WTC11 (cell line): Measurements from ENCODE around the gene LDB3. TPM values are rescaled to one million over a fixed set of nuclear protein-coding genes. Genes with fewer than 3 reads are reported as not detected.

Experiments used
- ATAC-seq: fragments of 200-7000 bp; cut with Tn5 transposase; 2 replicates; pipeline ENCODE4 v1.10.0; 2021; ENCODE audit warnings: mild to moderate bottlenecking, moderate library complexity
- CTCF ChIA-PET: fragments of 300-600 bp; sonication (Branson Sonifier 250); formaldehyde crosslinking; loops from one replicate; lab custom pipeline; 2021; ENCODE audit warnings: antibody characterized with exemption; lab: Charles Lee
- POLR2A ChIA-PET: fragments of 350-600 bp; sonication (Branson Sonifier 250); formaldehyde crosslinking; loops from one replicate; lab custom pipeline; 2021; ENCODE audit warnings: antibody characterized with exemption; lab: Charles Lee
- DNase-seq: peaks from one replicate; pipeline ENCODE4 v3.0.0; 2021; ENCODE audit warnings: low spot score
- H3K27ac Mint-ChIP-seq: 2 replicates; pipeline ENCODE4 v1.8.0; 2021; ENCODE audit warnings: mixed read lengths
- H3K27me3 Mint-ChIP-seq: 2 replicates; pipeline ENCODE4 v1.8.0; 2021; ENCODE audit warnings: low read depth, mild to moderate bottlenecking, moderate library complexity, mixed read lengths
- H3K36me3 Mint-ChIP-seq: 2 replicates; pipeline ENCODE4 v1.8.0; 2021; ENCODE audit warnings: mixed read lengths
- H3K4me1 Mint-ChIP-seq: 2 replicates; pipeline ENCODE4 v1.8.0; 2022; ENCODE audit warnings: mixed read lengths
- H3K4me3 Mint-ChIP-seq: 2 replicates; pipeline ENCODE4 v1.8.0; 2021; ENCODE audit warnings: mild to moderate bottlenecking, moderate library complexity, mixed read lengths
- H3K9me3 Mint-ChIP-seq: 2 replicates; pipeline ENCODE4 v1.8.0; 2021; ENCODE audit warnings: mixed read lengths
- CREB1 ChIP-seq: sonication (generic); formaldehyde crosslinking; IDR thresholded peaks from 2 replicates; pipeline ENCODE4 v1.8.0; 2023; ENCODE audit warnings: mild to moderate bottlenecking, missing genetic modification reagents
- CTCF ChIP-seq: fragments of 200-600 bp; IDR thresholded peaks from 2 replicates; pipeline ENCODE4 v1.8.0; 2022; ENCODE audit warnings: antibody characterized with exemption
- FOXK1 ChIP-seq: sonication (generic); formaldehyde crosslinking; IDR thresholded peaks from 2 replicates; pipeline ENCODE4 v1.8.0; 2022; ENCODE audit warnings: mild to moderate bottlenecking, moderate library complexity, missing genetic modification reagents
- FOXP1 ChIP-seq: sonication (generic); formaldehyde crosslinking; IDR thresholded peaks from 2 replicates; pipeline ENCODE4 v1.8.0; 2022; ENCODE audit warnings: missing genetic modification reagents, mild to moderate bottlenecking, moderate library complexity, borderline replicate concordance
- FOXP4 ChIP-seq: sonication (generic); formaldehyde crosslinking; IDR thresholded peaks from 2 replicates; pipeline ENCODE4 v1.8.0; 2022; ENCODE audit warnings: mild to moderate bottlenecking, missing genetic modification reagents
- GTF2I ChIP-seq: fragments of 250-450 bp; sonication (Bioruptor Pico); conservative IDR thresholded peaks from 2 replicates; pipeline ENCODE4 v1.4.0; 2021; ENCODE audit warnings: mild to moderate bottlenecking
- MXD4 ChIP-seq: fragments of 250-450 bp; sonication (Bioruptor Pico); IDR thresholded peaks from 2 replicates; pipeline ENCODE4 v1.8.0; 2021; ENCODE audit warnings: mild to moderate bottlenecking, moderate library complexity, borderline replicate concordance
- NFYB ChIP-seq: sonication (generic); formaldehyde crosslinking; conservative IDR thresholded peaks from 2 replicates; pipeline ENCODE4 v1.8.0; 2022; ENCODE audit warnings: low read depth, missing genetic modification reagents
- NR3C1 ChIP-seq: sonication (generic); formaldehyde crosslinking; conservative IDR thresholded peaks from 2 replicates; pipeline ENCODE4 v1.8.1; 2023; ENCODE audit warnings: low read depth, mild to moderate bottlenecking, missing genetic modification reagents
- RELA ChIP-seq: sonication (generic); formaldehyde crosslinking; IDR thresholded peaks from 2 replicates; pipeline ENCODE4 v1.8.1; 2022; ENCODE audit warnings: missing genetic modification reagents, mild to moderate bottlenecking, borderline replicate concordance
- TEAD1 ChIP-seq: sonication (generic); formaldehyde crosslinking; IDR thresholded peaks from 2 replicates; pipeline ENCODE4 v1.8.0; 2022; ENCODE audit warnings: mild to moderate bottlenecking, missing genetic modification reagents
- ZBTB21 ChIP-seq: sonication (generic); formaldehyde crosslinking; IDR thresholded peaks from 2 replicates; pipeline ENCODE4 v1.8.1; 2023; ENCODE audit warnings: mild to moderate bottlenecking, missing genetic modification reagents, borderline replicate concordance
- ZNF263 ChIP-seq: sonication (generic); formaldehyde crosslinking; IDR thresholded peaks from 2 replicates; pipeline ENCODE4 v1.8.1; 2022; ENCODE audit warnings: low read depth, mild to moderate bottlenecking, moderate library complexity, missing genetic modification reagents
- ZNF396 ChIP-seq: fragments of 250-450 bp; sonication (Bioruptor Pico); IDR thresholded peaks from 2 replicates; pipeline ENCODE4 v1.8.0; 2021; ENCODE audit warnings: mild to moderate bottlenecking, moderate library complexity, borderline replicate concordance
- total RNA-seq: library from RNA; stranded (reverse); gene quantifications from 3 replicates; pipeline ENCODE4 v1.2.3, GENCODE V29; 2021
- TF ChIP-seq, protein P1 (sequence below): sonication (generic); formaldehyde crosslinking; IDR thresholded peaks from 2 replicates; pipeline ENCODE4 v1.8.0; 2022; ENCODE audit warnings: mild to moderate bottlenecking, missing genetic modification reagents
- TF ChIP-seq, protein P2 (sequence below): sonication (generic); formaldehyde crosslinking; IDR thresholded peaks from 2 replicates; pipeline ENCODE4 v1.8.1; 2023; ENCODE audit warnings: mild to moderate bottlenecking, missing genetic modification reagents, moderate library complexity

The LDB3 gene
- total RNA-seq, 1 experiment from 2014 or later: 0.42 TPM

DNA sequence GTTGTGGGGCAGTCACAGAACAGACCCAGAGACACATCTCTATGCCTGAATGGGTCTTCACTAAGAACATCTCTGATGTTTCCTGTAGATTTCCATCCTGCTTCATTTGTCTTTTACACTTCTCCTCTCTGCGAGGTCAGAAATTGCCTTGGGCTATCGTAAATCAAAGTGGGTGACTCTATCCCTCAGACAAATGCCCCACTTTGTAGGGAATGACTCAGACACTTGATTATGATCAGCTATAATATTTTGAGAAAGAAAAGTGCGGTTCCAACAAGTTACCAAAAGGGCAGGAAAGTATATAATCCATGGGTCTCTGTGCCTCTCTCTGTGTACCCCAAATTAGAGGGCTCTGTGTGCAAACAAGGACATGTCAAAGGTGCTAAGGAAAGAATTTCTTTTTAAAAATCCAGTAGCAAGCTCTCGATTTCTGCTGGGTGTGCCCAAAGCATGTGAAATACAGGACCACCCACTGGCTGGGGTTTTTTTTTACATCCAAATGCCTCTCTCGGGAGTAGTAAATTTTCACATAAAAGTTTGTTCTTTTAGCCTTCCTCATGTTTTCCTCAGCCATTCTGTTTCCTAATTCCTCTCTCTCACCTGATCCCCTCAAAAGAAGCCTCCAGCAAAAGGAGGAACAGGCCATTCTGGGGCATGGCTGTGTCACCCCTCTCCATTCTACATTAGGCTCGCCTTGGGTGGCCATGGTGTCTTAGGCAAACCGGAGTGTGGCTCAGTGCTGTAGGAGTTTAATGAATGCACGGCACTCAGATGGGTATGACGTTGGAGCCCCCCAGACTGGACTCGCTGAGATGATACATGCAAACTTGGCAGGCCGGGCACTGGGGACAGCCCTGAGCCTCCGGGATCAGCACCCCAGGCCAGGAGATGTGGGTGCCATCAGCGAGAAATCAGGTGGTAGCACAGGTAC lies 20.3 kb upstream of the LDB3 start:
- Mint-ChIP-seq H3K27ac (no peak overlapping the region), H3K36me3 (no peaks in the 10 kb centered on the region), H3K27me3 (no peaks in the 10 kb centered on the region), H3K9me3 (no peaks in the 10 kb centered on the region), H3K4me3 (no peak overlapping the region), H3K4me1 (peaks cover 13% of the 10 kb centered on the region)
- CTCF ChIA-PET: no interaction called here
- POLR2A ChIA-PET: no interaction called here
- no peak for ATAC-seq
- DNase-seq: no peak
- TF ChIP-seq, protein P1, sequence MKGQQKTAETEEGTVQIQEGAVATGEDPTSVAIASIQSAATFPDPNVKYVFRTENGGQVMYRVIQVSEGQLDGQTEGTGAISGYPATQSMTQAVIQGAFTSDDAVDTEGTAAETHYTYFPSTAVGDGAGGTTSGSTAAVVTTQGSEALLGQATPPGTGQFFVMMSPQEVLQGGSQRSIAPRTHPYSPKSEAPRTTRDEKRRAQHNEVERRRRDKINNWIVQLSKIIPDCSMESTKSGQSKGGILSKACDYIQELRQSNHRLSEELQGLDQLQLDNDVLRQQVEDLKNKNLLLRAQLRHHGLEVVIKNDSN: no peak
- TF ChIP-seq MXD4 (CRISPR knock-in tag): no peak
- no peak for TF ChIP-seq FOXP4 (CRISPR knock-in tag)
- no peak for TF ChIP-seq CTCF
- no peak for TF ChIP-seq TEAD1
- TF ChIP-seq CREB1 (CRISPR knock-in tag): no peak
- TF ChIP-seq RELA (CRISPR knock-in tag): no peak
- TF ChIP-seq ZNF396 (CRISPR knock-in tag): no peak
- no peak for TF ChIP-seq GTF2I (CRISPR knock-in tag)
- no peak for TF ChIP-seq ZBTB21 (CRISPR knock-in tag)
- TF ChIP-seq FOXK1: no peak
- TF ChIP-seq FOXP1: no peak
- no peak for TF ChIP-seq NR3C1
- TF ChIP-seq, protein P2, sequence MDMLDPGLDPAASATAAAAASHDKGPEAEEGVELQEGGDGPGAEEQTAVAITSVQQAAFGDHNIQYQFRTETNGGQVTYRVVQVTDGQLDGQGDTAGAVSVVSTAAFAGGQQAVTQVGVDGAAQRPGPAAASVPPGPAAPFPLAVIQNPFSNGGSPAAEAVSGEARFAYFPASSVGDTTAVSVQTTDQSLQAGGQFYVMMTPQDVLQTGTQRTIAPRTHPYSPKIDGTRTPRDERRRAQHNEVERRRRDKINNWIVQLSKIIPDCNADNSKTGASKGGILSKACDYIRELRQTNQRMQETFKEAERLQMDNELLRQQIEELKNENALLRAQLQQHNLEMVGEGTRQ (CRISPR knock-in tag): no peak

DNA sequence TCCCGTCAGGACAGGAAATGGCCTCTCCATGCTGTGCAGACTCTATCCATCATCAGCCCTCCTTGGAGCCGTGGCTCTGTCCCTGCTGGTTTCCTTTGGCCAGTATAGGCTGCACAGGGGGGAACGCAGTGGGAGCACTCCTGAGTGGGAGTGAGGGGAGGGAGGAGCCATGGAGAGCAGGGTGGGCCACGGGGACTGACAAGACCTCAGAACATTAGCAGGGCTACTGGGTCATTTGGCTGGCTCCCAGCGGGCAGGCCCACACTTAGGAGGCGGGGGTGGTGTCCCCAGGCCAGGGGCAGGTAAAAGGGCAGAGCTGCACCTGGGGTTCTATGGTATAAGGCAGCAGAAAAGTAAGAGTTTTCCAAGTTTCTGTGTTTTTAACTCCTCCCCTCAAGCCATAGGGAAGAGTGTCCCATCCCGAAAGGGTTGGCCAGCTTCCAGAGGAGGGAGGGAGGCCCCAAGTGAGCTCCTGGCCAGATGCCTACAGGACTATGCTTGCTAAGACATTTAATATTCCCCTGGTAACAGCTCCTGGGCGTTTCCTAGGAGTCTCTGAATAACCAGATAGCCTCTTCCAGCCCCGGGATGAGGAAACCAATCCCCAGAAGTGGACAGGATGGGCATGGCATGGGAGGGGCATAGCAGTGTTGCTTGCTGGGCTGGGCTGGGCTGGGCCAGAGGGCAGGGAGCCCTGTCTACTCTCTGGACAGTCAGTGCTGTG lies 19.4 kb upstream of the LDB3 start:
- ChIA-PET POLR2A (no interaction called here), CTCF (no interaction called here)
- H3K9me3 Mint-ChIP-seq: no peaks in the 10 kb centered on the region
- ATAC-seq: no peak
- H3K4me1 Mint-ChIP-seq: peaks cover 13% of the 10 kb centered on the region
- TF ChIP-seq ZNF263 (peak; percentile 30; the same call in 1 of the 2 replicates), NFYB (CRISPR knock-in tag) (no peak)
- H3K27me3 Mint-ChIP-seq: no peaks in the 10 kb centered on the region
- H3K4me3 Mint-ChIP-seq: no peak overlapping the region
- no peaks in the 10 kb centered on the region for H3K36me3 Mint-ChIP-seq
- no peak for DNase-seq
- H3K27ac Mint-ChIP-seq: no peak overlapping the region
